Fibroblast of lung (primary cell): Measurements from ENCODE around the gene EIF2D. TPM values are rescaled to one million over a fixed set of nuclear protein-coding genes. Genes with fewer than 3 reads are reported as not detected.
"Not testable (repeated sequence)": the region's sequence is repeated elsewhere in the genome, so short reads cannot be mapped to it uniquely, and the experiment has no call there.

Experiments used
- DNase-seq, 2 donors: peaks; one replicate each; pipeline versions ENCODE4 v3.0.0 to v3.0.0-alpha.2; 2010; ENCODE audit warnings: low read depth in 2 of 2
- H2AFZ ChIP-seq: 2 replicates; pipeline ENCODE4 v1.5.1; 2012; ENCODE audit warnings: low read length, control low read depth, inconsistent platforms
- H3K27ac ChIP-seq: 2 replicates; pipeline ENCODE4 v1.5.1; 2011; ENCODE audit warnings: low read length, control low read depth; ENCODE audit not compliant: insufficient read depth
- H3K27me3 ChIP-seq: 2 replicates; pipeline ENCODE4 v1.5.1; 2011; ENCODE audit warnings: mild to moderate bottlenecking, low read length; ENCODE audit not compliant: control insufficient read depth, insufficient read depth
- H3K36me3 ChIP-seq: 2 replicates; pipeline ENCODE4 v1.5.1; 2011; ENCODE audit warnings: low read length; ENCODE audit not compliant: control insufficient read depth, insufficient read depth
- H3K4me1 ChIP-seq: 2 replicates; pipeline ENCODE4 v1.5.1; 2011; ENCODE audit warnings: low read length; ENCODE audit not compliant: control insufficient read depth, insufficient read depth; ENCODE audit errors: extremely low read depth
- H3K4me2 ChIP-seq: 2 replicates; pipeline ENCODE4 v1.5.1; 2011; ENCODE audit warnings: low read length, control low read depth; ENCODE audit not compliant: insufficient read depth; ENCODE audit errors: extremely low read depth
- H3K4me3 ChIP-seq, 4 experiments: fragments of 200-600 bp in 1 of 4; sonication (generic) in 1 of 4; replicated peaks in 1 of 4; 2 replicates each; pipeline ENCODE4 v1.5.1; 2011 to 2016; ENCODE audit warnings: low read length in 4 of 4, low read depth in 3 of 4, mild to moderate bottlenecking in 3 of 4, control low read depth in 2 of 4, inconsistent platforms in 1 of 4, mixed read lengths in 1 of 4; ENCODE audit not compliant: insufficient read depth in 1 of 4; ENCODE audit errors: control extremely low read depth in 1 of 4
- H3K79me2 ChIP-seq: 2 replicates; pipeline ENCODE4 v1.5.1; 2012; ENCODE audit warnings: mild to moderate bottlenecking, low read length, inconsistent platforms; ENCODE audit not compliant: control insufficient read depth, insufficient read depth
- H3K9ac ChIP-seq: 2 replicates; pipeline ENCODE4 v1.5.1; 2011; ENCODE audit warnings: mild to moderate bottlenecking, low read length, control low read depth; ENCODE audit not compliant: insufficient read depth
- H3K9me3 ChIP-seq: 2 replicates; pipeline ENCODE4 v1.5.1; 2012; ENCODE audit warnings: low read depth, low read length; ENCODE audit not compliant: control insufficient read depth, insufficient read depth
- H4K20me1 ChIP-seq: 2 replicates; pipeline ENCODE4 v1.5.1; 2011; ENCODE audit warnings: low read length; ENCODE audit not compliant: control insufficient read depth, insufficient read depth; ENCODE audit errors: extremely low read depth
- CTCF ChIP-seq, 2 donors: IDR thresholded peaks in 1 of 2; conservative IDR thresholded peaks in 1 of 2; 1 replicate in 1 of 2; 2 replicates in 1 of 2; pipeline ENCODE4 v1.5.1; 2011 to 2012; ENCODE audit warnings: low read length in 2 of 2, control low read depth in 1 of 2, inconsistent platforms in 1 of 2, low read depth in 1 of 2, mild to moderate bottlenecking in 1 of 2
- EZH2 ChIP-seq: IDR thresholded peaks from 2 replicates; pipeline ENCODE4 v1.5.1; 2012; ENCODE audit warnings: low read length, control low read depth, mild to moderate bottlenecking; ENCODE audit errors: missing control alignments
- polyA plus RNA-seq, 2 donors: library from polyadenylated mRNA; depleted of rRNA in 1 of 2; stranded (reverse) in 1 of 2; unstranded in 1 of 2; fragments of >200 nt; gene quantifications; 2 replicates each; pipeline ENCODE4 v1.2.1, GENCODE V29; 2011 to 2012; ENCODE audit warnings: missing spikeins in 1 of 2
- total RNA-seq: library from RNA; depleted of rRNA; stranded (reverse); fragments of >200 nt; gene quantifications from 2 replicates; pipeline ENCODE4 v1.2.1, GENCODE V29; 2014

EIF2D gene
- total and polyA plus RNA-seq, 2 donors (not counting 1 experiment from before 2014, with no cell fraction given), result 53.0 to 59.8 TPM

GRCh38 chr1:206633708-206634121, 21.4 kb upstream of the EIF2D start:
- H3K79me2 ChIP-seq, result peaks cover 18% of the 10 kb centered on the region
- H3K36me3 ChIP-seq, result no peaks in the 10 kb centered on the region
- H3K9me3 ChIP-seq, result no peaks in the 10 kb centered on the region
- no peak overlapping the region for H3K9ac ChIP-seq
- TF ChIP-seq EZH2 (no peak), CTCF (conservative IDR thresholded peaks at IDR 0.05 in 1 of 2, IDR thresholded peaks at IDR 0.05 in 1 of 2; ENCODE audit: low read depth in 1 of 2, low read length in 2 of 2) (no peak)
- H3K4me2 ChIP-seq, result peak overlapping the region; percentile 42
- peak overlapping the region in 1 of 4 experiments; percentile 31 for H3K4me3 ChIP-seq
- H3K27me3 ChIP-seq, result peaks cover 1% of the 10 kb centered on the region
- H3K4me1 ChIP-seq, result peaks cover 14% of the 10 kb centered on the region
- H4K20me1 ChIP-seq, result no peaks in the 10 kb centered on the region
- H2AFZ ChIP-seq, result peak overlapping the region; percentile 18
- DNase-seq, result peak; percentile 92 to 94
- peak overlapping the region; percentile 89 for H3K27ac ChIP-seq

GRCh38 chr1:206631085-206631509, 18.8 kb upstream of the EIF2D start:
- TF ChIP-seq EZH2, result no peak
- TF ChIP-seq CTCF (conservative IDR thresholded peaks at IDR 0.05 in 1 of 2, IDR thresholded peaks at IDR 0.05 in 1 of 2; ENCODE audit: low read depth in 1 of 2, low read length in 2 of 2), result peak; percentile 61 to 68
- peak; percentile 80 to 96 for DNase-seq
- no peaks in the 10 kb centered on the region for H4K20me1 ChIP-seq
- H3K36me3 ChIP-seq, result no peaks in the 10 kb centered on the region
- H3K9me3 ChIP-seq, result no peaks in the 10 kb centered on the region
- no peak overlapping the region for H3K27ac ChIP-seq
- no peak overlapping the region for H3K4me2 ChIP-seq
- H3K9ac ChIP-seq, result no peak overlapping the region
- H3K79me2 ChIP-seq, result peaks cover 6% of the 10 kb centered on the region
- H3K4me3 ChIP-seq, result no peak overlapping the region
- no peak overlapping the region for H2AFZ ChIP-seq
- peaks cover 2% of the 10 kb centered on the region for H3K27me3 ChIP-seq
- H3K4me1 ChIP-seq, result peaks cover 12% of the 10 kb centered on the region

DNA sequence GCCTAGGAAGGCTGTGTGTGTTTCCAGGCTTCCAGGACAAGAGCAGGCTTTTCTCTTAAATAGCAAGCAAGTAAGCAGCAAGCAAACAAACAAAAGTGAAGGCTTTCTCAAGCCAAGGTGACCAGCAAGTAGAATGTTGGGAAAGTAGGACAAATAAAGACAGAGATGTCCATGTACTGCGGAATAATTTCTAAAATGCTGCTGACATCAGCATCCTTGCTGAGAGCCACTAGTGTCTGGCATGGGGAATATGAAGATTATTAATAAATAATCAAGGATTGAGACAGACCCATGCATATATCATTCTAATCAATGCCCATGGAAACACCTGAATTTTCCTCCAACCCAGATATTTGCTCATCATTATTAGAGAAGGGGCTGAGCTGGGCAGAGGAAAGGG, 16.7 kb upstream of the EIF2D start:
- TF ChIP-seq CTCF (conservative IDR thresholded peaks at IDR 0.05 in 1 of 2, IDR thresholded peaks at IDR 0.05 in 1 of 2; ENCODE audit: low read depth in 1 of 2, low read length in 2 of 2), result no peak
- no peak for TF ChIP-seq EZH2
- no peak overlapping the region for H3K27ac ChIP-seq
- peaks cover 2% of the 10 kb centered on the region for H3K27me3 ChIP-seq
- no peak overlapping the region for H3K4me2 ChIP-seq
- H3K79me2 ChIP-seq, result no peaks in the 10 kb centered on the region
- H3K4me3 ChIP-seq, result no peak overlapping the region
- no peaks in the 10 kb centered on the region for H3K9me3 ChIP-seq
- H2AFZ ChIP-seq, result no peak overlapping the region
- no peaks in the 10 kb centered on the region for H3K36me3 ChIP-seq
- no peak for DNase-seq
- no peaks in the 10 kb centered on the region for H4K20me1 ChIP-seq
- H3K4me1 ChIP-seq, result peaks cover 5% of the 10 kb centered on the region
- H3K9ac ChIP-seq, result no peak overlapping the region

DNA sequence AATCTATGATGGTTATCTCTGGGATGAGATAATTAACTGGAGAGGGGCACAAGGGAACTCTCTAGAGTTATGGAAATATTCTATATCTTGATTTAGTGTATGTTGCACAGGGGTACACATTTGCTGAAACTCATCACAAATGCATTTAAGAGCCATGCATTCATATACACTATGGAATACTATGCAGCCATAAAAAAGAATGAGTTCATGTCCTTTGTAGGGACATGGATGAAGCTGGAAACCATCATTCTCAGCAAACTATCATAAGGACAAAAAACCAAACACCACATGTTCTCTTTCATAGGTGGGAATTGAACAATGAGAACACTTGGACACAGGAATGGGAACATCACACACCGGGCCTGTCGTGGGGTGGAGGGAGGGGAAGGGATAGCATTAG, 14.1 kb upstream of the EIF2D start:
- H3K36me3 ChIP-seq, DNase-seq, H3K9me3 ChIP-seq, H2AFZ ChIP-seq, H3K27me3 ChIP-seq, H3K4me1 ChIP-seq, H4K20me1 ChIP-seq, H3K27ac ChIP-seq, H3K4me3 ChIP-seq, H3K9ac ChIP-seq, H3K79me2 ChIP-seq, H3K4me2 ChIP-seq: not testable (repeated sequence)
